HepG2 (cell line): ENCODE measurements around the gene PPP1R15B. TPM values are rescaled to one million over a fixed set of nuclear protein-coding genes. Genes with fewer than 3 reads are reported as not detected.

Experiments used
- ATAC-seq: fragments of 200-7000 bp; cut with Tn5 transposase; 3 replicates; pipeline ENCODE4 v1.9.1; 2020; ENCODE audit warnings: mild to moderate bottlenecking, moderate library complexity
- BruUV-seq: library from RNA; stranded (reverse); fragments of 400-500 nt; replicated peaks from 2 replicates; lab custom pipeline; 2021; lab: Mats Ljungman, UMichigan
- CTCF ChIA-PET: fragments of 300-600 bp; formaldehyde crosslinking; extraction: SDS; loops from one replicate; lab custom pipeline; 2021; ENCODE audit warnings: low total read pairs, inconsistent platforms, low intra/inter-chr PET ratio; lab: Yijun Ruan, JAX
- POLR2A ChIA-PET: fragments of 350-600 bp; sonication (Branson Sonifier 250); formaldehyde crosslinking; loops from one replicate; lab custom pipeline; 2020; ENCODE audit warnings: antibody characterized with exemption, inconsistent platforms; lab: Yijun Ruan, JAX
- DNase-seq: peaks from one replicate; pipeline ENCODE4 v3.0.0-alpha.2; 2015; ENCODE audit warnings: low spot score
- FAIRE-seq: peaks from 3 replicates; lab custom pipeline; 2011; peaks lifted over from hg19 to GRCh38; lab: Jason Lieb, UNC
- H2AFZ ChIP-seq: one replicate; pipeline ENCODE4 v1.6.1; 2011; ENCODE audit warnings: low read length, inconsistent platforms
- H3K27ac ChIP-seq: fragments of 300-600 bp; 3 replicates; pipeline ENCODE4 v1.8.0; 2011; ENCODE audit warnings: mixed run types, mild to moderate bottlenecking, mixed read lengths, low read length, inconsistent platforms; ENCODE audit not compliant: insufficient read depth; ENCODE audit errors: extremely low read length
- H3K27me3 ChIP-seq, 2 experiments: fragments of 200-600 bp in 1 of 2; 2 replicates in 1 of 2; 3 replicates in 1 of 2; pipeline versions ENCODE4 v1.6.0 to v1.8.0; 2011; ENCODE audit warnings: low read length in 2 of 2, mild to moderate bottlenecking in 2 of 2, moderate library complexity in 2 of 2, inconsistent platforms in 1 of 2; ENCODE audit not compliant: insufficient read depth in 2 of 2, control insufficient read depth in 1 of 2
- H3K36me3 ChIP-seq, 2 experiments: fragments of 200-600 bp in 1 of 2; replicated peaks in 1 of 2; 2 replicates in 1 of 2; 3 replicates in 1 of 2; pipeline versions ENCODE4 v1.5.1 to v1.8.0; 2011; ENCODE audit warnings: low read length in 2 of 2, inconsistent platforms in 1 of 2; ENCODE audit not compliant: insufficient read depth in 2 of 2, control insufficient read depth in 1 of 2
- H3K4me1 ChIP-seq: 2 replicates; pipeline ENCODE4 v1.5.1; 2012; ENCODE audit warnings: low read length, inconsistent platforms; ENCODE audit not compliant: insufficient read depth
- H3K4me2 ChIP-seq: 2 replicates; pipeline ENCODE4 v1.6.0; 2011; ENCODE audit warnings: low read depth, low read length, inconsistent platforms
- H3K4me3 ChIP-seq, 3 experiments: fragments of 200-600 bp in 1 of 3; sonication (generic), shearing (Covaris generic) in 1 of 3; replicated peaks in 1 of 3; 2 replicates each; pipeline ENCODE4 v1.5.1; 2011 to 2016; ENCODE audit warnings: low read length in 3 of 3, inconsistent platforms in 2 of 3, low read depth in 2 of 3, mild to moderate bottlenecking in 2 of 3, control low read depth in 1 of 3, mixed read lengths in 1 of 3; ENCODE audit not compliant: insufficient read depth in 1 of 3
- H3K79me2 ChIP-seq: one replicate; pipeline ENCODE4 v1.6.1; 2011; ENCODE audit warnings: low read length, inconsistent platforms; ENCODE audit not compliant: insufficient read depth
- H3K9ac ChIP-seq: 2 replicates; pipeline ENCODE4 v1.6.0; 2011; ENCODE audit warnings: mild to moderate bottlenecking, low read depth, low read length, inconsistent platforms; ENCODE audit not compliant: insufficient read depth
- H3K9me3 ChIP-seq: 2 replicates; pipeline ENCODE4 v1.5.1; 2012; ENCODE audit warnings: mild to moderate bottlenecking, low read length
- H4K20me1 ChIP-seq: 2 replicates; pipeline ENCODE4 v1.6.0; 2011; ENCODE audit warnings: inconsistent platforms, mild to moderate bottlenecking, low read length, moderate library complexity; ENCODE audit not compliant: insufficient read depth
- KDM1A ChIP-seq: IDR thresholded peaks from 2 replicates; pipeline ENCODE4 v1.6.1; 2016; ENCODE audit warnings: missing compliant biosample characterization
- SMARCC2 ChIP-seq: fragments of 450-650 bp; IDR thresholded peaks from 2 replicates; pipeline ENCODE4 v1.6.1; 2017; ENCODE audit warnings: antibody characterized with exemption, mild to moderate bottlenecking
- ZNF629 ChIP-seq: sonication (generic); formaldehyde crosslinking; conservative IDR thresholded peaks from 2 replicates; pipeline ENCODE4 v1.5.0; 2020; ENCODE audit warnings: missing genetic modification reagents
- ZNF761 ChIP-seq: sonication (generic); formaldehyde crosslinking; conservative IDR thresholded peaks from 2 replicates; pipeline ENCODE4 v1.4.0; 2020; ENCODE audit warnings: mild to moderate bottlenecking, missing genetic modification reagents
- WGBS: methylation state at CpG from one replicate; pipeline ENCODE4 v1.1.6; 2017; ENCODE audit warnings: low lambda C conversion rate; 5-methylcytosine and 5-hydroxymethylcytosine counted together
- in situ Hi-C: cut with HindIII; loops from 2 replicates; pipeline ENCODE4 v1.10.0; 2017; ENCODE audit warnings: low pct_unique_long_range_greater_than_20kb; ENCODE audit not compliant: extremely low pct_ligation_motif_present
- intact Hi-C: fragments of 100-400 bp; cut with micrococcal nuclease; formaldehyde crosslinking; loops from one replicate; pipeline ENCODE4 v1.10.0; 2022; ENCODE audit not compliant: unreplicated experiment
- polyA plus RNA-seq, 8 experiments: library from polyadenylated mRNA; depleted of rRNA in 3 of 8; stranded (reverse) in 7 of 8; unstranded in 1 of 8; fragments of >200 nt; fragmentation: Illumina TruSeq in 4 of 8; extraction: Trizol in 4 of 8; gene quantifications; 2 replicates each; pipeline versions ENCODE4 v1.2.1 to v1.2.3, GENCODE V29; 2011 to 2016; ENCODE audit warnings: low read depth in 4 of 8, missing spikeins in 1 of 8, mixed read lengths in 1 of 8; ENCODE audit not compliant: insufficient read depth in 1 of 8
- total RNA-seq, 5 experiments: library from RNA; depleted of rRNA; stranded (reverse); fragments of >200 nt; fragmentation: Illumina TruSeq; extraction: Trizol; gene quantifications; 2 replicates each; pipeline ENCODE4 v1.2.3, GENCODE V29; 2016; ENCODE audit warnings: low read depth in 1 of 5
- TF ChIP-seq, protein P1 (sequence below): sonication (generic); formaldehyde crosslinking; IDR thresholded peaks from 2 replicates; pipeline ENCODE4 v1.4.0; 2020; ENCODE audit warnings: missing genetic modification reagents, mild to moderate bottlenecking, borderline replicate concordance

Gene PPP1R15B
- total and polyA plus RNA-seq, 2 of the 13 experiments (the other 11 are each of a cell fraction or from before 2014, with no cell fraction given): 13.4 to 23.8 TPM

DNA sequence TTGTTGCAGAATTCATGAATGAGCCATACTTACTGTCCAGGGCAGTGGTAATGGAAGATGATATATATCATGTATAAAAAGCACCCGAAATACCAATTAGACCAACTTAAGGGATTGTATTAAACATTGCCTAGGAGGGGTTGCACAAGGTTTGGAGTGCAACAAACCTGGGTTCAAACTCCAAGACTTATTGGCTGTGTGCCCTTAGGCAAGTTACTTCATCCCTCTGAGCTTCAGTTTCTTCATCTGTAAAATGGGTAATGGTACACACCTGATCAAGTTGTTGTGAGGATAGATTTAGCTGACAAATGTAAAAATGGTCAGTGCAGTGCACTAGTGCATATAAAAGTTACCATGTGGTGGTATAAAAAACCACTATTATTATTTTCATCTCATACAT lies 9.8 kb upstream of the PPP1R15B start:
- no peaks in the 10 kb centered on the region for H3K9me3 ChIP-seq
- no peak overlapping the region for H3K27ac ChIP-seq
- H2AFZ ChIP-seq: no peak overlapping the region
- ChIA-PET CTCF (no interaction called here), POLR2A (no interaction called here)
- H3K4me3 ChIP-seq: no peak overlapping the region
- 100% methylated on average over 1 of the region's 1 CpG for WGBS
- intact Hi-C loops: no loop called here
- ATAC-seq (no peak), FAIRE-seq (no peak), DNase-seq (no peak)
- BruUV-seq: no TSS peak
- TF ChIP-seq ZNF629 (peak; percentile 85), KDM1A (peak; percentile 54; the same call in 1 of the 2 replicates)
- TF ChIP-seq, protein P1, sequence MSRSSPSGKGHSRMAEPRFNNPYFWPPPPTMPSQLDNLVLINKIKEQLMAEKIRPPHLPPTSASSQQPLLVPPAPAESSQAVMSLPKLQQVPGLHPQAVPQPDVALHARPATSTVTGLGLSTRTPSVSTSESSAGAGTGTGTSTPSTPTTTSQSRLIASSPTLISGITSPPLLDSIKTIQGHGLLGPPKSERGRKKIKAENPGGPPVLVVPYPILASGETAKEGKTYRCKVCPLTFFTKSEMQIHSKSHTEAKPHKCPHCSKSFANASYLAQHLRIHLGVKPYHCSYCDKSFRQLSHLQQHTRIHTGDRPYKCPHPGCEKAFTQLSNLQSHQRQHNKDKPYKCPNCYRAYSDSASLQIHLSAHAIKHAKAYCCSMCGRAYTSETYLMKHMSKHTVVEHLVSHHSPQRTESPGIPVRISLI (CRISPR knock-in tag): no peak
- H3K27me3 ChIP-seq: no peaks in the 10 kb centered on the region
- H3K4me2 ChIP-seq: no peak overlapping the region
- no peak overlapping the region for H3K9ac ChIP-seq
- no peaks in the 10 kb centered on the region for H4K20me1 ChIP-seq
- H3K4me1 ChIP-seq: peaks cover 59% of the 10 kb centered on the region
- no peaks in the 10 kb centered on the region; a peak in 1 of 5 replicates for H3K36me3 ChIP-seq
- in situ Hi-C loops: no loop called here
- no peaks in the 10 kb centered on the region for H3K79me2 ChIP-seq

DNA sequence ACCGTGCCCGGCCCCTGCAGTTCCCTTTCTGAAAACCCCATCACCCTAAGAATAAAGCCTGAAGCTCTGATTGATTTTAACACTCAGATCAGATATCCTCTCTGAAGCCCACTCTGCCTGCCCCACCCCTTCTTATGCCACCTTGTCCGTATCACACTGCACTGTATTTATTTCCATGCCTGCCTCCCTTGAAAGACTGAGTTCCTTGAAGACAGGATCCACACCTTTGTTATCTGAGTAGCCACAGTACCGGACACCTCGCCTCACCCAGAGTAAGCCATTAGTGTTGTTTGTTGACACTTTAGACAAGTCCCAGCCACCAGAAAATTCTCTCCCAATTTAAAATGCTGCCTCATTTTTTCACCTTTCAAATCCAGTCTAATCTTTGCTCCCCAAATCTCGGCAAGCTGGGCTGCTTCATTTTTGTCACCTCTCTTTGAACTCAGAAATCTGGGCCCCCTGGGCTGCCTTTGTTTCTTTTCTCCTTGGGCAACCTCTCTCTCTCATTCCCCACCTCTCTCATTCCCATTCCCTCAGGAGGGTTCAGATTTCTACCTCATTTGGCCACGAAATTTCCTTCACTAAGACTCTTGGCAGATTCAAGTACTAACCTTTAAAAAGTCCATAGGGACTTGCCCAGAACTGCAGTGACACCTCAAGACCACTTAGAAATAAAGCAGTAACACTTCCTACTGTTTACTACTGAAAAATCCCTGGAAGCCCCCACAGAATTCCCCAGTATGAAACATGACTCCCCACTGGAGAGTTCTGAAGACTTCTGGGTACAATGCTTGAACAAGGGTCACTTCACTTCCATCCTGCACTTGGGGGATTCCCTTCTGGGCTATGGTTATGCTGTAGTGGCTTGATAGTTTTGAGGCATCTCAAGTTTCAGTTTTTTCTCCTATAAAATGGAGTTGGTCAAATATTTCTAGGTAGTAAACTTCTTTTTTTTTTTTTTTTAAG lies 8.7 kb upstream of the PPP1R15B start:
- H3K4me3 ChIP-seq: no peak overlapping the region
- no peaks in the 10 kb centered on the region for H3K9me3 ChIP-seq
- intact Hi-C loops (no loop called here), in situ Hi-C loops (no loop called here)
- POLR2A ChIA-PET: no interaction called here
- H3K79me2 ChIP-seq: no peaks in the 10 kb centered on the region
- TF ChIP-seq ZNF761: no peak
- TF ChIP-seq SMARCC2: no peak
- ATAC-seq (no peak), DNase-seq (no peak), FAIRE-seq (no peak)
- peaks cover 60% of the 10 kb centered on the region for H3K4me1 ChIP-seq
- H3K9ac ChIP-seq: peak overlapping the region; percentile 1; the same call in 1 of the 2 replicates
- no peaks in the 10 kb centered on the region for H3K27me3 ChIP-seq
- WGBS: 67% methylated on average over 7 of the region's 7 CpGs
- no peak overlapping the region for H2AFZ ChIP-seq
- peak overlapping the region; percentile 16 for H3K27ac ChIP-seq
- no peak overlapping the region for H3K4me2 ChIP-seq
- no peaks in the 10 kb centered on the region for H4K20me1 ChIP-seq
- CTCF ChIA-PET: no interaction called here
- H3K36me3 ChIP-seq: no peaks in the 10 kb centered on the region; a peak in 1 of 5 replicates
- BruUV-seq: no TSS peak
